HG03457 (cell line): ENCODE data around the gene SMAD1.
"Not testable (repeated sequence)": the region's sequence is repeated elsewhere in the genome, so short reads cannot be mapped to it uniquely, and the experiment has no call there.

Source experiments
- ATAC-seq: cut with Tn5 transposase; IDR thresholded peaks from one replicate; pipeline ENCODE4 v1.9.1; 2021; ENCODE audit warnings: moderate number of reproducible peaks; ENCODE audit not compliant: unreplicated experiment

Gene SMAD1

GRCh38 chr4:145554691-145555090 is 73.0 kb downstream of the SMAD1 start:
- ATAC-seq = no peak

GRCh38 chr4:145557720-145558119 is 76.1 kb downstream of the SMAD1 start:
- ATAC-seq = peak; percentile 76

GRCh38 chr4:145563293-145563985 is 81.8 kb downstream of the SMAD1 start:
- ATAC-seq = no peak

- no peak for ATAC-seq
These were observed 82.9 kb downstream of the SMAD1 start for GRCh38 chr4:145564540-145564939.

- ATAC-seq = no peak
These were observed 83.7 kb downstream of the SMAD1 start for GRCh38 chr4:145565328-145565727.

- ATAC-seq = no peak
These were observed 84.5 kb downstream of the SMAD1 start for GRCh38 chr4:145566086-145566708.

GRCh38 chr4:145566768-145567167 is 85.1 kb downstream of the SMAD1 start:
- no peak for ATAC-seq

GRCh38 chr4:145567516-145567915 is 85.9 kb downstream of the SMAD1 start:
- no peak for ATAC-seq

- ATAC-seq = not testable (repeated sequence)
These were observed 92.9 kb downstream of the SMAD1 start for GRCh38 chr4:145574546-145574945.

- no peak for ATAC-seq
These were observed 99.3 kb downstream of the SMAD1 start for GRCh38 chr4:145580906-145581305.

- no peak for ATAC-seq
These were observed 101.8 kb downstream of the SMAD1 start for GRCh38 chr4:145583191-145584055.

GRCh38 chr4:145587088-145587754 is 105.6 kb downstream of the SMAD1 start:
- no peak for ATAC-seq

GRCh38 chr4:145589381-145589780 is 107.7 kb downstream of the SMAD1 start:
- ATAC-seq = not testable (repeated sequence)

- no peak for ATAC-seq
These were observed 108.5 kb downstream of the SMAD1 start for GRCh38 chr4:145589916-145590702.

- ATAC-seq = no peak
These were observed 120.6 kb downstream of the SMAD1 start for GRCh38 chr4:145602129-145602760.

GRCh38 chr4:145605941-145606340 is 124.3 kb downstream of the SMAD1 start:
- ATAC-seq = no peak
